OCI-LY7 (cell line): ENCODE measurements around the gene UCK2. TPM values are rescaled to one million over a fixed set of nuclear protein-coding genes. Genes with fewer than 3 reads are reported as not detected.

Experiments
- BruUV-seq: library from RNA; stranded (reverse); fragments of 400-500 nt; replicated peaks from 2 replicates; lab custom pipeline; 2021; lab: Mats Ljungman, UMichigan
- CTCF ChIA-PET: fragments of 300-600 bp; sonication (Branson Sonifier 250); formaldehyde crosslinking; loops from one replicate; lab custom pipeline; 2022; ENCODE audit warnings: antibody characterized with exemption; ENCODE audit not compliant: unreplicated experiment; lab: Charles Lee
- POLR2A ChIA-PET: fragments of 300-600 bp; sonication (Branson Sonifier 250); formaldehyde crosslinking; loops from one replicate; lab custom pipeline; 2022; ENCODE audit warnings: antibody characterized with exemption; lab: Charles Lee
- DNase-seq: peaks from one replicate; pipeline ENCODE4 v3.0.0-alpha.2; 2015; ENCODE audit warnings: low spot score
- H2AFZ ChIP-seq: fragments of 200-600 bp; sonication (generic), shearing (Covaris generic); 2 replicates; pipeline ENCODE4 v1.6.1; 2014; ENCODE audit warnings: mild to moderate bottlenecking, antibody characterized with exemption, low read length, moderate library complexity
- H3K27ac ChIP-seq: fragments of 200-600 bp; sonication (generic); 2 replicates; pipeline ENCODE4 v1.5.1; 2014; ENCODE audit warnings: mixed run types, low read depth, mild to moderate bottlenecking, moderate library complexity, low read length, inconsistent platforms; ENCODE audit not compliant: poor library complexity, severe bottlenecking
- H3K36me3 ChIP-seq: fragments of 200-600 bp; sonication (generic); 2 replicates; pipeline ENCODE4 v1.6.1; 2014; ENCODE audit warnings: mild to moderate bottlenecking, antibody characterized with exemption, low read length, moderate library complexity, mixed read lengths; ENCODE audit not compliant: insufficient read depth
- H3K4me1 ChIP-seq: fragments of 200-600 bp; sonication (generic); 2 replicates; pipeline ENCODE4 v1.5.1; 2014; ENCODE audit warnings: mild to moderate bottlenecking, low read length; ENCODE audit not compliant: insufficient read depth, poor library complexity, severe bottlenecking
- H3K4me2 ChIP-seq: fragments of 200-600 bp; sonication (generic); 2 replicates; pipeline ENCODE4 v1.6.1; 2014; ENCODE audit warnings: mild to moderate bottlenecking, low read length
- H3K4me3 ChIP-seq: fragments of 200-600 bp; sonication (generic); 2 replicates; pipeline ENCODE4 v1.5.1; 2014; ENCODE audit warnings: mild to moderate bottlenecking, low read depth, low read length; ENCODE audit not compliant: poor library complexity, severe bottlenecking
- H3K79me2 ChIP-seq: fragments of 200-600 bp; sonication (generic); 2 replicates; pipeline ENCODE4 v1.6.1; 2016; ENCODE audit warnings: low read depth, mild to moderate bottlenecking, low read length, moderate library complexity, mixed read lengths; ENCODE audit not compliant: insufficient read depth
- H3K9me2 ChIP-seq: fragments of 200-600 bp; sonication (generic); 2 replicates; pipeline ENCODE4 v1.6.1; 2016; ENCODE audit warnings: mild to moderate bottlenecking, low read length, mixed read lengths; ENCODE audit not compliant: insufficient read depth
- H3K9me3 ChIP-seq: fragments of 200-600 bp; sonication (generic); 2 replicates; pipeline ENCODE4 v1.6.1; 2014; ENCODE audit warnings: mild to moderate bottlenecking, mixed run types, low read length, mixed read lengths
- H4K20me1 ChIP-seq: fragments of 200-600 bp; sonication (generic); 2 replicates; pipeline ENCODE4 v1.6.1; 2014; ENCODE audit warnings: mild to moderate bottlenecking, antibody characterized with exemption, low read length, moderate library complexity, mixed read lengths; ENCODE audit not compliant: insufficient read depth
- CTCF ChIP-seq: fragments of 200-600 bp; sonication (generic); conservative IDR thresholded peaks from 2 replicates; pipeline ENCODE4 v1.5.1; 2014; ENCODE audit warnings: mild to moderate bottlenecking, antibody characterized with exemption, low read length, moderate library complexity, mixed read lengths
- EZH2phosphoT487 ChIP-seq: fragments of 200-600 bp; sonication (generic); IDR thresholded peaks from 2 replicates; pipeline ENCODE4 v1.6.1; 2018; ENCODE audit warnings: low read depth, borderline replicate concordance, mild to moderate bottlenecking, mixed run types, antibody characterized with exemption, low read length, moderate library complexity, mixed read lengths
- intact Hi-C: fragments of 100-400 bp; cut with micrococcal nuclease; formaldehyde crosslinking; loops from one replicate; pipeline ENCODE4 v1.10.0; 2022; ENCODE audit not compliant: unreplicated experiment
- total RNA-seq, 2 experiments: library from RNA; depleted of rRNA in 1 of 2; stranded (reverse); fragments of >200 nt in 1 of 2; shearing (Covaris generic) in 1 of 2; gene quantifications; 2 replicates each; pipeline ENCODE4 v1.2.3, GENCODE V29; 2014 to 2022

UCK2 gene
- total RNA-seq, 2 experiments from 2014 or later, result 66.0 to 75.8 TPM

GRCh38 chr1:165893507-165893906 is 66.1 kb downstream of the UCK2 start:
- no TSS peak for BruUV-seq
- Histone ChIP-seq H3K9me2 (no peaks in the 10 kb centered on the region), H3K4me3 (no peak overlapping the region), H3K79me2 (peaks cover 3% of the 10 kb centered on the region; the same call in 1 of the 2 replicates), H3K36me3 (peaks cover 67% of the 10 kb centered on the region), H3K9me3 (no peaks in the 10 kb centered on the region), H3K27ac (no peak overlapping the region), H2AFZ (no peak overlapping the region), H4K20me1 (no peaks in the 10 kb centered on the region), H3K4me1 (no peaks in the 10 kb centered on the region), H3K4me2 (no peak overlapping the region)
- TF ChIP-seq EZH2phosphoT487 (no peak), CTCF (no peak)
- no peak for DNase-seq
- ChIA-PET POLR2A (interaction anchor here (2.0 kb wide), 1 partner anchor 10 kb away, joined by 4 read pairs; no protein-coding TSS in a partner anchor), CTCF (no interaction called here)
- intact Hi-C loops, result no loop called here

GRCh38 chr1:165894591-165894990 is 67.2 kb downstream of the UCK2 start:
- Histone ChIP-seq H3K27ac (no peak overlapping the region), H3K9me2 (no peaks in the 10 kb centered on the region), H3K79me2 (no peaks in the 10 kb centered on the region), H3K9me3 (no peaks in the 10 kb centered on the region), H4K20me1 (no peaks in the 10 kb centered on the region), H2AFZ (no peak overlapping the region), H3K4me2 (no peak overlapping the region), H3K4me3 (no peak overlapping the region), H3K4me1 (no peaks in the 10 kb centered on the region), H3K36me3 (peaks cover 67% of the 10 kb centered on the region)
- no peak for DNase-seq
- ChIA-PET POLR2A (interaction anchor here (0.5 to 2.0 kb wide), 4 partner anchors 9 to 243 kb away, joined by 3 to 4 read pairs (median 4); no protein-coding TSS in a partner anchor), CTCF (no interaction called here)
- BruUV-seq, result no TSS peak
- TF ChIP-seq CTCF (no peak), EZH2phosphoT487 (no peak)
- intact Hi-C loops, result no loop called here

DNA sequence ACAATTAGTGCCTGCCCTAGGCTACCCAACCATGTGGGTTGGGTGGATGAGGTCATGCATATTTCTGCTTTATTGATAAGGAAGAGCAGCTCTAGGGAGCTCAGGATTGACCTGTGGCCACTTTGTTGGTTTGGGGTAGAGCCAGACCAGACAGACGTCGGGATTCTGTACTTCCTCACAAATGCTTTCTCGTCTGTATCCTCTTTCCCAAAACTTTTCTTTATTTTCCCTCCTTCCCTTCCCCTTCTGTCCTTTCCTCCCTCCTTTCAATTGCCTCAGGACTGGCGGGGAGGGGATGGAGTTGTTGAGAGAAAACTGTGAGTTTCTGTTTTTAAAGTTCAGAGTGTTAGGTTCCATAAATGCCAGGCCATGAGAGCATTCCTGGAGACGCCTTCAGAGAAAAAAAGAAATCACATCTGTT is 68.0 kb downstream of the UCK2 start:
- Histone ChIP-seq H3K9me2 (no peaks in the 10 kb centered on the region), H3K9me3 (no peaks in the 10 kb centered on the region), H2AFZ (no peak overlapping the region), H3K27ac (no peak overlapping the region), H3K4me2 (no peak overlapping the region), H3K4me3 (no peak overlapping the region), H3K4me1 (no peaks in the 10 kb centered on the region), H3K36me3 (peaks cover 74% of the 10 kb centered on the region), H4K20me1 (no peaks in the 10 kb centered on the region), H3K79me2 (no peaks in the 10 kb centered on the region)
- ChIA-PET CTCF (no interaction called here), POLR2A (interaction anchor here (0.6 to 2.0 kb wide), 3 partner anchors 8 to 244 kb away, joined by 3 to 4 read pairs (median 4); no protein-coding TSS in a partner anchor)
- intact Hi-C loops, result no loop called here
- no TSS peak for BruUV-seq
- DNase-seq, result no peak
- TF ChIP-seq EZH2phosphoT487 (no peak), CTCF (no peak)
